Stimulated activated CD8-positive, alpha-beta memory T cell treated with anti-CD3 and anti-CD28 coated beads, Interleukin-7, amount 100 ng/mL, for 24 hours (primary cell): Measurements from ENCODE around the gene ZIM2.
A peak's percentile ranks its signal among the peaks of the same experiment; 100 is the strongest.

ENCODE experiments used
- DNase-seq: peaks from one replicate; pipeline ENCODE4 v3.0.0-alpha.2; 2020; ENCODE audit warnings: low read depth

ZIM2 gene

GRCh38 chr19:56806639-56807038 lies 33.9 kb downstream of the ZIM2 start:
- DNase-seq = no peak

- no peak for DNase-seq
Measured at GRCh38 chr19:56778351-56778750, 62.2 kb downstream of the ZIM2 start.

GRCh38 chr19:56769650-56770049 lies 70.9 kb downstream of the ZIM2 start:
- DNase-seq = no peak

GRCh38 chr19:56765137-56765536 lies 75.4 kb downstream of the ZIM2 start:
- peak; percentile 1 for DNase-seq

- no peak for DNase-seq
Measured at GRCh38 chr19:56764196-56764695, 76.3 kb downstream of the ZIM2 start.

GRCh38 chr19:56760842-56761241 lies 79.7 kb downstream of the ZIM2 start:
- DNase-seq = no peak

- DNase-seq = no peak
Measured at GRCh38 chr19:56759531-56759930, 81.0 kb downstream of the ZIM2 start.

- no peak for DNase-seq
Measured at GRCh38 chr19:56751078-56751489, 89.4 kb downstream of the ZIM2 start.

- DNase-seq = no peak
Measured at GRCh38 chr19:56750658-56751057, 89.9 kb downstream of the ZIM2 start.

GRCh38 chr19:56748378-56748777 lies 92.1 kb downstream of the ZIM2 start:
- no peak for DNase-seq

GRCh38 chr19:56746367-56746766 lies 94.2 kb downstream of the ZIM2 start:
- no peak for DNase-seq

GRCh38 chr19:56740501-56740900 lies 100.0 kb downstream of the ZIM2 start:
- no peak for DNase-seq

- DNase-seq = no peak
Measured at GRCh38 chr19:56736571-56736970, 104.0 kb downstream of the ZIM2 start.

GRCh38 chr19:56732976-56733375 lies 107.5 kb downstream of the ZIM2 start:
- DNase-seq = no peak

- DNase-seq = no peak
Measured at GRCh38 chr19:56727677-56728076, 112.8 kb downstream of the ZIM2 start.

GRCh38 chr19:56725829-56726424 lies 114.6 kb downstream of the ZIM2 start:
- DNase-seq = no peak
